Measurements from ENCODE around the gene KDM3A. TPM values are rescaled to one million over a fixed set of nuclear protein-coding genes. Genes with fewer than 3 reads are reported as not detected.

KDM3A gene, protein sequence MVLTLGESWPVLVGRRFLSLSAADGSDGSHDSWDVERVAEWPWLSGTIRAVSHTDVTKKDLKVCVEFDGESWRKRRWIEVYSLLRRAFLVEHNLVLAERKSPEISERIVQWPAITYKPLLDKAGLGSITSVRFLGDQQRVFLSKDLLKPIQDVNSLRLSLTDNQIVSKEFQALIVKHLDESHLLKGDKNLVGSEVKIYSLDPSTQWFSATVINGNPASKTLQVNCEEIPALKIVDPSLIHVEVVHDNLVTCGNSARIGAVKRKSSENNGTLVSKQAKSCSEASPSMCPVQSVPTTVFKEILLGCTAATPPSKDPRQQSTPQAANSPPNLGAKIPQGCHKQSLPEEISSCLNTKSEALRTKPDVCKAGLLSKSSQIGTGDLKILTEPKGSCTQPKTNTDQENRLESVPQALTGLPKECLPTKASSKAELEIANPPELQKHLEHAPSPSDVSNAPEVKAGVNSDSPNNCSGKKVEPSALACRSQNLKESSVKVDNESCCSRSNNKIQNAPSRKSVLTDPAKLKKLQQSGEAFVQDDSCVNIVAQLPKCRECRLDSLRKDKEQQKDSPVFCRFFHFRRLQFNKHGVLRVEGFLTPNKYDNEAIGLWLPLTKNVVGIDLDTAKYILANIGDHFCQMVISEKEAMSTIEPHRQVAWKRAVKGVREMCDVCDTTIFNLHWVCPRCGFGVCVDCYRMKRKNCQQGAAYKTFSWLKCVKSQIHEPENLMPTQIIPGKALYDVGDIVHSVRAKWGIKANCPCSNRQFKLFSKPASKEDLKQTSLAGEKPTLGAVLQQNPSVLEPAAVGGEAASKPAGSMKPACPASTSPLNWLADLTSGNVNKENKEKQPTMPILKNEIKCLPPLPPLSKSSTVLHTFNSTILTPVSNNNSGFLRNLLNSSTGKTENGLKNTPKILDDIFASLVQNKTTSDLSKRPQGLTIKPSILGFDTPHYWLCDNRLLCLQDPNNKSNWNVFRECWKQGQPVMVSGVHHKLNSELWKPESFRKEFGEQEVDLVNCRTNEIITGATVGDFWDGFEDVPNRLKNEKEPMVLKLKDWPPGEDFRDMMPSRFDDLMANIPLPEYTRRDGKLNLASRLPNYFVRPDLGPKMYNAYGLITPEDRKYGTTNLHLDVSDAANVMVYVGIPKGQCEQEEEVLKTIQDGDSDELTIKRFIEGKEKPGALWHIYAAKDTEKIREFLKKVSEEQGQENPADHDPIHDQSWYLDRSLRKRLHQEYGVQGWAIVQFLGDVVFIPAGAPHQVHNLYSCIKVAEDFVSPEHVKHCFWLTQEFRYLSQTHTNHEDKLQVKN (N-terminal part only)
- total RNA-seq: 10 to 100 TPM; 31.8 to 34.4 TPM
- polyA plus RNA-seq (2013, experiment 1 of 2): 50.2 TPM
- 42.0 TPM for polyA plus RNA-seq (2013, experiment 2 of 2)
- long read RNA-seq, experiment 1, full-length matches to known transcripts: 1 of 10 reads
- long read RNA-seq, experiment 1, partial matches to known transcripts: 6 of 10 reads
- long read RNA-seq, experiment 1, other reads (novel, unspliced or antisense): 3 of 10 reads
- long read RNA-seq, experiment 2, full-length matches to known transcripts: 19 of 29 reads
- long read RNA-seq, experiment 2, partial matches to known transcripts: 7 of 29 reads
- long read RNA-seq, experiment 2, other reads (novel, unspliced or antisense): 3 of 29 reads
- long read RNA-seq, experiment 3, full-length matches to known transcripts: 61 of 90 reads
- long read RNA-seq, experiment 3, partial matches to known transcripts: 17 of 90 reads
- long read RNA-seq, experiment 3, other reads (novel, unspliced or antisense): 12 of 90 reads
- long read RNA-seq, experiment 4, partial matches to known transcripts: 2 of 4 reads
- long read RNA-seq, experiment 4, other reads (novel, unspliced or antisense): 2 of 4 reads

DNA sequence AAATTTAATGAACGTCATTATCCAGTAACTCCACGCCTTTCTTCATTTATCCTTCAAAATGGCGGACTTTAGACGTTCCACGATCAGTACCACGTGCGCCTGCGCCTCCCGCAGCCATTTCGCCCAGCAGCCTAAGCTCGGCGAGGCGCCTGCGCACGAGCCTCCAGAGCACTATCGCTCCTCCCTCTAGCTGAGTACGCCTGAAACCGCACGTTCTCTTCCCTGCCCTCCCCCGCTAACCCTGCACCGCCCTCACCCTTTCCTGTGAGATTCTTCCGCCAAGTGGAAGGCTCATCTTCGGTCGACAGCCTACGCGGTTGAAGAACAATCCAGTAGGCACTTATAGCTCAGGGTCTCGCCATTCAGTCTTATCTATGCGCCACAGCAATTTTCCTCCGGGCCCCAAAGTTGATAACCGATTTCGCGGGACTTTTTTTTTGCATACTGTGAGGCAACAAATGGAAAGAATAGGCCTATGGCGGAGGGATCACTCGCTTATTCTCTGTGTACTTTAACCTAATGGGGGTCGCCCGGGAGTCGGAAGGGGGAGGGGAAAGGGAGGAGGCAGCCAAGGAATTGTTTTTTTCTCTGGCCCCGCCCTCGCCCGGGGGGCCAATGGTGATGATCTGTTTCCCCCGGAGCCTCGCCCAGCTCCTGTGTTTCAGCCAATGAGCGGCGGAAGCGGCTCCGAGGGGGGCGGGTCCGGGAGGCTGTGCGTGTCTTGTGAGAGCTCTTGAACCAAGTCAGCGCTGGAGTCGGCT is at the start of gene KDM3A:
Gene KDM3A (plus strand): TSS at position 741 of the 761 bp plus-strand sequence. CDS start 677 bp downstream, outside the sequence.
- H3K9ac ChIP-seq (ENCODE audit: extremely low read depth, low read length, poor library complexity, severe bottlenecking): peak within 1 kb of the TSS; percentile 92
- H3K9me3 Mint-ChIP-seq: peaks cover 39% of the 10 kb centered on the region
- peaks cover 3% of the 10 kb centered on the region for H3K36me3 ChIP-seq (ENCODE audit: control insufficient read depth, insufficient read depth, low read length)
- peaks cover 31% of the 10 kb centered on the region for H3K9me3 ChIP-seq (ENCODE audit: control insufficient read depth, low read length)
- 1% methylated on average over 38 to 51 of the region's 51 CpGs for WGBS, 2 experiments (ENCODE audit: insufficient coverage in 1 of 2, insufficient read length in 1 of 2)
- H3K36me3 Mint-ChIP-seq (ENCODE audit: low read depth): peaks cover 17% of the 10 kb centered on the region
- no peaks in the 10 kb centered on the region for H3K4me1 ChIP-seq (ENCODE audit: control insufficient read depth, insufficient read depth, low read length)
- peak within 1 kb of the TSS; percentile 100 for H3K27ac ChIP-seq (ENCODE audit: low read depth, low read length)
- peak within 1 kb of the TSS; percentile 87 for H3K4me3 ChIP-seq (ENCODE audit: low read length)
- peaks cover 17% of the 10 kb centered on the region for H3K4me1 Mint-ChIP-seq
- peak within 1 kb of the TSS; percentile 100 for H3K27ac Mint-ChIP-seq
- H3K4me3 Mint-ChIP-seq: peak within 1 kb of the TSS; percentile 87
- H3K27me3 Mint-ChIP-seq (ENCODE audit: insufficient read depth): peaks cover 19% of the 10 kb centered on the region
- peak; percentile 100 for DNase-seq
- H3K27me3 ChIP-seq (ENCODE audit: control insufficient read depth, insufficient read depth, low read length, poor library complexity, severe bottlenecking): peaks cover 6% of the 10 kb centered on the region
- TF ChIP-seq, protein P1, sequence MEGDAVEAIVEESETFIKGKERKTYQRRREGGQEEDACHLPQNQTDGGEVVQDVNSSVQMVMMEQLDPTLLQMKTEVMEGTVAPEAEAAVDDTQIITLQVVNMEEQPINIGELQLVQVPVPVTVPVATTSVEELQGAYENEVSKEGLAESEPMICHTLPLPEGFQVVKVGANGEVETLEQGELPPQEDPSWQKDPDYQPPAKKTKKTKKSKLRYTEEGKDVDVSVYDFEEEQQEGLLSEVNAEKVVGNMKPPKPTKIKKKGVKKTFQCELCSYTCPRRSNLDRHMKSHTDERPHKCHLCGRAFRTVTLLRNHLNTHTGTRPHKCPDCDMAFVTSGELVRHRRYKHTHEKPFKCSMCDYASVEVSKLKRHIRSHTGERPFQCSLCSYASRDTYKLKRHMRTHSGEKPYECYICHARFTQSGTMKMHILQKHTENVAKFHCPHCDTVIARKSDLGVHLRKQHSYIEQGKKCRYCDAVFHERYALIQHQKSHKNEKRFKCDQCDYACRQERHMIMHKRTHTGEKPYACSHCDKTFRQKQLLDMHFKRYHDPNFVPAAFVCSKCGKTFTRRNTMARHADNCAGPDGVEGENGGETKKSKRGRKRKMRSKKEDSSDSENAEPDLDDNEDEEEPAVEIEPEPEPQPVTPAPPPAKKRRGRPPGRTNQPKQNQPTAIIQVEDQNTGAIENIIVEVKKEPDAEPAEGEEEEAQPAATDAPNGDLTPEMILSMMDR (conservative IDR thresholded peaks at IDR 0.05): no peak

DNA sequence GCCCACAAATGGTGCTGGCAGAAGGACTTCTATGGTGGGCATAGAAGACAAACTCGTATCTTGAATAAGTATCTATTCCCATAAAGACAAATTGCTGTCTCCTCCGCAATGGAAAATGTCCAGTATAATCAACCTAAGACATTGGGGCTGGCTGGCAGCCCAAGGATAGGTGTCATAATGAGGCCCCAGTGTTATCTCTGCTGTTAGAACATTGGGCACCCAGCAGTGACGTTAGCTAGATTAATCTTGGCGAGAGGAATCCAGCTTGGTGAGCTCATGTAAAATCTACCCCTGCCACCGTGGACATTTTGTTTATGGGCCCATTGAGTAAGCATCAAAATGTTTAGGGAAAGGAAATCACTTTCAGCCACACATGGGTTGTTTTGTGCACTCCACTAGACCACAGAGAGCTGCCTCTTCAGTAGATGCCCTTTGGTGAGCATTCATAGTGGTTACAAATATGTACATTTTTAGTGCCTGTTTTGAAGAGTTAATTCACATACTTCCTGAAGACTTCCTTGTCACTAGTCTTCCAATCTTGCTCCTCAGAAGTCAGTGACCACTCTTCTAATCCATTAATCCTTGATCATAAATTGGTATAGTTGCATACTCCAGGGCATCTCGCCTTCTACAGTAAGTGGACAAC is 48.2 kb upstream of the KDM3A start:
- WGBS, 2 experiments (ENCODE audit: insufficient coverage in 1 of 2, insufficient read length in 1 of 2): 94 to 95% methylated on average over 5 to 6 of the region's 6 CpGs
- H3K36me3 Mint-ChIP-seq (ENCODE audit: low read depth): no peaks in the 10 kb centered on the region
- H3K27ac Mint-ChIP-seq: no peak overlapping the region
- TF ChIP-seq, protein P1 (conservative IDR thresholded peaks at IDR 0.05): no peak
- Histone ChIP-seq H3K9me3 (ENCODE audit: control insufficient read depth, low read length) (no peaks in the 10 kb centered on the region), H3K4me3 (ENCODE audit: low read length) (no peak overlapping the region), H3K27me3 (ENCODE audit: control insufficient read depth, insufficient read depth, low read length, poor library complexity, severe bottlenecking) (no peaks in the 10 kb centered on the region), H3K27ac (ENCODE audit: low read depth, low read length) (no peak overlapping the region), H3K36me3 (ENCODE audit: control insufficient read depth, insufficient read depth, low read length) (no peaks in the 10 kb centered on the region), H3K9ac (ENCODE audit: extremely low read depth, low read length, poor library complexity, severe bottlenecking) (no peak overlapping the region), H3K4me1 (ENCODE audit: control insufficient read depth, insufficient read depth, low read length) (no peaks in the 10 kb centered on the region)
- H3K27me3 Mint-ChIP-seq (ENCODE audit: insufficient read depth): peaks cover 4% of the 10 kb centered on the region
- DNase-seq: no peak
- H3K4me1 Mint-ChIP-seq: no peaks in the 10 kb centered on the region
- H3K4me3 Mint-ChIP-seq: no peak overlapping the region
- H3K9me3 Mint-ChIP-seq: peaks cover 16% of the 10 kb centered on the region
